HG03135 (cell line): Measurements from ENCODE around the gene INSM2.

Experiments
- ATAC-seq: cut with Tn5 transposase; IDR thresholded peaks from one replicate; pipeline ENCODE4 v1.9.1; 2021; ENCODE audit warnings: mild to moderate bottlenecking, moderate library complexity; ENCODE audit not compliant: unreplicated experiment

The INSM2 gene

GRCh38 chr14:35543006-35543405, 9.0 kb downstream of the INSM2 start:
- ATAC-seq: no peak

GRCh38 chr14:35549551-35549950, 15.6 kb downstream of the INSM2 start:
- ATAC-seq: no peak

- ATAC-seq: no peak
Measured at GRCh38 chr14:35551081-35551480, 17.1 kb downstream of the INSM2 start.

- no peak for ATAC-seq
Measured at GRCh38 chr14:35553808-35554207, 19.8 kb downstream of the INSM2 start.

DNA sequence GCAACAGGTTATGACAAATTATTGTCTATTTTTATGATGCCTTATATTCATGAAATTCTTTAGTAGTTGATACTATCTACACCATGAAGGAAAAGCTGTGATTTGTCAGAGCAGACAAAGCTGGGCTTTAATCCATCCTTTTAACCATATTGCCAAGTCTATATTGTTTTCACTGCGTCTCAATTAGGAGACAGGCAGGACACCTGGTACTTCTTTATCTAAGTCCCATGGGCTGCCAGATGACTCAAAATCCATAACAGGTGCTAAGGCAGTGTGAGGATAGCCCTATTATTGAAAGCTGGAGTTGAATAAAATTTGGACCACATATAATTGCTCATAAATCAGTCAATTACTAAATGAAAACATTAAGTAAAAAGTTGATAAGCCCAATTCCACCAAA, 22.6 kb downstream of the INSM2 start:
- no peak for ATAC-seq

DNA sequence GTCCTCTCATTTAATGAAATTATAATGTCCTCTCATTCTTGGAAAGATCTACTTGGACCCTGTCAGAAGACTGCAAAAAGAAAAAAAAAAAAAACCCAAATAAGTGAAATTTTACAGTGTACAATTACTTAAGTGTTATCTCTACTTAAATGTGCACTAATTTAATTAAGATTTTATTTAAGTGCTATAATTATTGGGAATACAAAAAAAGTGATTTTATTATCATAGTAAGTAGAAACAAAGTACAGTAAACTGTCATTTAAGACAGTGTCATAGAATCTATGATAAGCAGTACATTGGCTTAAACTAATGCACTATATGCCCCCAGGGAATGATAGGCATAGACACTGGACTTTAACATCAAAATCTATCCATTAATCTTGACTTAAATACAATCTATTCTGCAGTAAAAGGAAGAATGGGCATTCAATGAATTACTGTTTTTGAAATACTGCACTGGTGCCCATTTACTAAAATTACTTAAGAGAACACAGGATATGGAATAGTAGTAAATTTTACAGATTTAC, 23.3 kb downstream of the INSM2 start:
- ATAC-seq: no peak

GRCh38 chr14:35558680-35559079, 24.7 kb downstream of the INSM2 start:
- no peak for ATAC-seq

GRCh38 chr14:35565871-35566464, 32.0 kb downstream of the INSM2 start:
- no peak for ATAC-seq

DNA sequence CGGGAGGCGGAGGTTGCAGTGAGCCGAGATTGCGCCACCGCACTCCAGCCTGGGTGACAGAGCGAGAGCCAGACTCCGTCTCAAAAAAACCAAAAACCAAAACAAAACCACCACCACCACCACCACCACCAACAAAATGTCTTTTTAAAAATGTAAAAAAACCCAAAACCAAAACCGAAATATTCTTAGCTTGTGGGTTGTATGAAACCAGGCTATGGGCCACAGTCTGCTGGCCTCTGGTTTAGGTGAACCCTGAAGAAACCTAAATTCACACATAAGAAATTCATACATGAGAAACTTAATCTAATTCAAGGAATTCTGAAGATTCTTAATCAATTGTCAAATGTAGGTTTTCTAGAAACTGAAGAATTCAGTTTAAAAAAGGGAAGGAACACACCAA, 37.6 kb downstream of the INSM2 start:
- no peak for ATAC-seq

- ATAC-seq: no peak
Measured at GRCh38 chr14:35573911-35574310, 39.9 kb downstream of the INSM2 start.

- ATAC-seq: no peak
Measured at GRCh38 chr14:35576260-35576659, 42.3 kb downstream of the INSM2 start.

DNA sequence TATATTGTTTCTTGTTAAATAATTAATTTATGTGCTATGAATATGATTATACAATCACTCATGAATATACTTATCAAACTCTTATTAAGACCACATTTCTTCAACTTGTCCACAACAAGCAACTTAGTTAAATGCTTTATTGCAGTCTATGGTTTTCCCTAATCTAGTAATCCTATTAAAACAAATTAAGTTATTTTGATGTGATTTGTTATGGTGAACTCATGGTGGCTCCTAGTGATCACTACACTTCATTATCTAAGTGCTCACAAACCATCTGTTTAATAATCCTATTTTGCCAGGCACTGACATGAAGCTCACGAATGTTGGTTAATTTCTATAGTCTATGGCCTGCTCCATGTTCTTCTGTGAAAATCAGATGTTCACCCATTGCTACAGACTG, 42.9 kb downstream of the INSM2 start:
- ATAC-seq: no peak

DNA sequence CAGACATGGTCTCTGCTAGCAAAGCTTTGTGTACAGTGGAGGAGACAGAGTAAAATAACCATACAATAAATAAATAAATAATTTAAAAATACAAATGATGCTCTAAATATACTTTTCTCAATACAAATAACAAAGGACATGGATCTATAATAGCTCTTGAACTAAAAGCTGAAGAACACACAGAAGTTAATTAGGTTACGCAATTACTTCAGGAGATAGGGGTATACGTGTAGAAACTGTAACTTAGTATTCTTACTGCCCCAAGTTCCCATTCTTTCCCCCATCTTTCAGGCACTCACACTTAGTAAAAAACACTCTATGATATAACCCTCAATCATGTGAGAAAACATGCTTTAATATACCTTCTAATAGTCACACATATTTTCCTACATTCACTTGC, 44.2 kb downstream of the INSM2 start:
- no peak for ATAC-seq

- no peak for ATAC-seq
Measured at GRCh38 chr14:35578639-35579038, 44.7 kb downstream of the INSM2 start.
